Adrenal gland (tissue), 5 donors: ENCODE results near the gene NUDT3.

Experiments used
- CTCF ChIP-seq, 6 experiments: fragments of 450-650 bp in 4 of 6; fragments of 200-600 bp in 2 of 6; sonication (generic) in 1 of 6; IDR thresholded peaks; 1 replicate in 5 of 6; 2 replicates in 1 of 6; pipeline versions ENCODE4 v1.5.1 to v1.8.0; 2016 to 2021; ENCODE audit warnings: antibody characterized with exemption in 6 of 6, mild to moderate bottlenecking in 2 of 6, moderate library complexity in 1 of 6
- POLR2A ChIP-seq, 2 donors: fragments of 450-650 bp; IDR thresholded peaks; one replicate each; pipeline ENCODE4 v1.6.1; 2017; ENCODE audit warnings: antibody characterized with exemption in 2 of 2, mild to moderate bottlenecking in 2 of 2, moderate library complexity in 1 of 2
- donor health status: DM: no; HTN: no; CAD: no.

GRCh38 chr6:34346175-34347119, 46.0 kb downstream of the NUDT3 start:
- no peak for TF ChIP-seq POLR2A (IDR thresholded peaks at IDR 0.05)
- no peak for TF ChIP-seq CTCF (IDR thresholded peaks at IDR 0.05)
